IMR-90 (cell line): Measurements from ENCODE around the gene DMAC2L.

Source experiments
- ELK1 ChIP-seq: fragments of 150-350 bp; IDR thresholded peaks from 2 replicates; pipeline ENCODE4 v1.6.1; 2016; ENCODE audit warnings: low read depth, mild to moderate bottlenecking, low read length, moderate library complexity, borderline replicate concordance
- POLR2A ChIP-seq: IDR thresholded peaks from 2 replicates; pipeline ENCODE4 v1.6.1; 2012; ENCODE audit warnings: mild to moderate bottlenecking, low read depth, low read length
- RAD21 ChIP-seq: IDR thresholded peaks from 2 replicates; pipeline ENCODE4 v1.6.1; 2012; ENCODE audit warnings: low read length, improper control_type of control experiment
- RCOR1 ChIP-seq: IDR thresholded peaks from 2 replicates; pipeline ENCODE4 v1.6.1; 2012; ENCODE audit warnings: mild to moderate bottlenecking, low read length, improper control_type of control experiment; ENCODE audit not compliant: insufficient replicate concordance
- RFX5 ChIP-seq: IDR thresholded peaks from 2 replicates; pipeline ENCODE4 v1.8.0; 2012; ENCODE audit warnings: low read depth, mild to moderate bottlenecking, low read length, moderate library complexity
- TF ChIP-seq, protein P1 (sequence below): conservative IDR thresholded peaks from 2 replicates; pipeline ENCODE4 v1.5.1; 2012; ENCODE audit warnings: mild to moderate bottlenecking, low read depth, low read length, improper control_type of control experiment

- TF ChIP-seq POLR2A (no peak), RAD21 (no peak), RFX5 (no peak), ELK1 (no peak), RCOR1 (no peak)
- TF ChIP-seq, protein P1, sequence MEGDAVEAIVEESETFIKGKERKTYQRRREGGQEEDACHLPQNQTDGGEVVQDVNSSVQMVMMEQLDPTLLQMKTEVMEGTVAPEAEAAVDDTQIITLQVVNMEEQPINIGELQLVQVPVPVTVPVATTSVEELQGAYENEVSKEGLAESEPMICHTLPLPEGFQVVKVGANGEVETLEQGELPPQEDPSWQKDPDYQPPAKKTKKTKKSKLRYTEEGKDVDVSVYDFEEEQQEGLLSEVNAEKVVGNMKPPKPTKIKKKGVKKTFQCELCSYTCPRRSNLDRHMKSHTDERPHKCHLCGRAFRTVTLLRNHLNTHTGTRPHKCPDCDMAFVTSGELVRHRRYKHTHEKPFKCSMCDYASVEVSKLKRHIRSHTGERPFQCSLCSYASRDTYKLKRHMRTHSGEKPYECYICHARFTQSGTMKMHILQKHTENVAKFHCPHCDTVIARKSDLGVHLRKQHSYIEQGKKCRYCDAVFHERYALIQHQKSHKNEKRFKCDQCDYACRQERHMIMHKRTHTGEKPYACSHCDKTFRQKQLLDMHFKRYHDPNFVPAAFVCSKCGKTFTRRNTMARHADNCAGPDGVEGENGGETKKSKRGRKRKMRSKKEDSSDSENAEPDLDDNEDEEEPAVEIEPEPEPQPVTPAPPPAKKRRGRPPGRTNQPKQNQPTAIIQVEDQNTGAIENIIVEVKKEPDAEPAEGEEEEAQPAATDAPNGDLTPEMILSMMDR, result no peak
These were observed 31.3 kb downstream of the DMAC2L start for GRCh38 chr14:50343434-50343833.
